SK-N-MC (cell line): ENCODE results near the gene DENND1B.

Source experiments
- DNase-seq: peaks from one replicate; pipeline ENCODE4 v3.0.0-alpha.2; 2011; ENCODE audit warnings: low read depth, low spot score
- H3K27ac ChIP-seq: fragments of 200-600 bp; sonication (generic); 2 replicates; pipeline ENCODE4 v1.5.1; 2016; ENCODE audit warnings: mixed run types
- H3K36me3 ChIP-seq: fragments of 200-600 bp; sonication (generic); 2 replicates; pipeline ENCODE4 v1.6.1; 2017; ENCODE audit warnings: antibody characterized with exemption, low read length, mixed read lengths; ENCODE audit not compliant: insufficient read depth
- H3K4me3 ChIP-seq: fragments of 200-600 bp; sonication (generic); 2 replicates; pipeline ENCODE4 v1.5.1; 2016
- H3K9ac ChIP-seq: fragments of 200-600 bp; sonication (generic); 2 replicates; pipeline ENCODE4 v1.8.0; 2017; ENCODE audit warnings: mixed run types, mixed read lengths; ENCODE audit not compliant: insufficient read length
- H3K9me3 ChIP-seq: fragments of 200-600 bp; sonication (generic); 2 replicates; pipeline ENCODE4 v1.6.1; 2017; ENCODE audit warnings: low read depth, mild to moderate bottlenecking, antibody characterized with exemption, low read length, moderate library complexity, mixed read lengths
- EZH2 ChIP-seq: fragments of 200-600 bp; sonication (generic); IDR thresholded peaks from one replicate; pipeline ENCODE4 v1.6.1; 2017; ENCODE audit warnings: antibody characterized with exemption
- FOXP2 ChIP-seq: optimal IDR thresholded peaks from 2 replicates; pipeline ENCODE3; 2011; ENCODE audit warnings: mild to moderate bottlenecking, moderate library complexity; ENCODE audit not compliant: insufficient read depth; ENCODE audit errors: extremely low read length, control extremely low read depth
- POLR2AphosphoS5 ChIP-seq: IDR thresholded peaks from 2 replicates; pipeline ENCODE4 v1.6.1; 2012; ENCODE audit warnings: mild to moderate bottlenecking, low read depth, low read length, borderline replicate concordance

DENND1B gene

GRCh38 chr1:197546989-197547388, 228.3 kb downstream of the DENND1B start:
- Histone ChIP-seq H3K36me3 (no peaks in the 10 kb centered on the region), H3K4me3 (no peak overlapping the region), H3K27ac (no peak overlapping the region), H3K9me3 (no peaks in the 10 kb centered on the region), H3K9ac (no peak overlapping the region)
- TF ChIP-seq FOXP2 = no peak
- no peak for TF ChIP-seq POLR2AphosphoS5
- no peak for TF ChIP-seq EZH2
- DNase-seq = no peak

- Histone ChIP-seq H3K9ac (no peak overlapping the region), H3K4me3 (no peak overlapping the region), H3K27ac (no peak overlapping the region), H3K36me3 (no peaks in the 10 kb centered on the region), H3K9me3 (no peaks in the 10 kb centered on the region)
- TF ChIP-seq FOXP2 (no peak), POLR2AphosphoS5 (no peak), EZH2 (no peak)
- DNase-seq = no peak
Observed at GRCh38 chr1:197544553-197544952, 230.7 kb downstream of the DENND1B start.

DNA sequence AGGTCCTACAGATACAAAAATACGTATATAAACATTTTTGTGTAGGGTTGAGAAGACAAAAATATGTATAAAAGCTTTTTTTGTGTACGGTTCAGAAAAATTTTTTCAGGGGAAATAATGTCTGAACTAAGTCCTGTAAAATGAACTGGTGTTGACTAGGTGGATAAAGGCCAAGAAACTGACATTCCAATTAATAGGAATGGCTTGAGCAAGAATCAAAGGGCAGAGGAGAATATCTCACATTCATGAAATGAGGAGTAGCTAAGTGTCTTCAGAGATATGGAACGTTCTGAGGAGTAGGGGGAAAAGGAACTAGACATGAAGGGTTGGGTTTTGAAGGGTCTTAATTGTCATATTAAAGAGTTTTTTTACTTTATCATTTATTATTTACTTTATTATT, 231.2 kb downstream of the DENND1B start:
- no peak overlapping the region for H3K4me3 ChIP-seq
- no peak overlapping the region for H3K9ac ChIP-seq
- TF ChIP-seq FOXP2 (no peak), POLR2AphosphoS5 (no peak), EZH2 (no peak)
- no peak overlapping the region for H3K27ac ChIP-seq
- H3K36me3 ChIP-seq = no peaks in the 10 kb centered on the region
- H3K9me3 ChIP-seq = no peaks in the 10 kb centered on the region
- DNase-seq = no peak

- no peak overlapping the region for H3K9ac ChIP-seq
- no peak overlapping the region for H3K4me3 ChIP-seq
- no peak for TF ChIP-seq EZH2
- no peak for TF ChIP-seq FOXP2
- TF ChIP-seq POLR2AphosphoS5 = no peak
Observed at GRCh38 chr1:197541411-197541810, 233.9 kb downstream of the DENND1B start.

GRCh38 chr1:197526736-197527371, 248.4 kb downstream of the DENND1B start:
- H3K9ac ChIP-seq = no peak overlapping the region
- peak overlapping the region; percentile 40; the same call in 1 of the 2 replicates for H3K27ac ChIP-seq
- DNase-seq = no peak
- no peaks in the 10 kb centered on the region for H3K9me3 ChIP-seq
- no peaks in the 10 kb centered on the region for H3K36me3 ChIP-seq
- H3K4me3 ChIP-seq = no peak overlapping the region
- TF ChIP-seq POLR2AphosphoS5 (no peak), FOXP2 (no peak), EZH2 (no peak)

More at GRCh38 chr1:197541411-197541810, 233.9 kb downstream of the DENND1B start:
- peaks cover 5% of the 10 kb centered on the region; the same call in 1 of the 2 replicates for H3K36me3 ChIP-seq
- no peaks in the 10 kb centered on the region for H3K9me3 ChIP-seq
- DNase-seq = no peak
- H3K27ac ChIP-seq = peak overlapping the region; percentile 72

DNA sequence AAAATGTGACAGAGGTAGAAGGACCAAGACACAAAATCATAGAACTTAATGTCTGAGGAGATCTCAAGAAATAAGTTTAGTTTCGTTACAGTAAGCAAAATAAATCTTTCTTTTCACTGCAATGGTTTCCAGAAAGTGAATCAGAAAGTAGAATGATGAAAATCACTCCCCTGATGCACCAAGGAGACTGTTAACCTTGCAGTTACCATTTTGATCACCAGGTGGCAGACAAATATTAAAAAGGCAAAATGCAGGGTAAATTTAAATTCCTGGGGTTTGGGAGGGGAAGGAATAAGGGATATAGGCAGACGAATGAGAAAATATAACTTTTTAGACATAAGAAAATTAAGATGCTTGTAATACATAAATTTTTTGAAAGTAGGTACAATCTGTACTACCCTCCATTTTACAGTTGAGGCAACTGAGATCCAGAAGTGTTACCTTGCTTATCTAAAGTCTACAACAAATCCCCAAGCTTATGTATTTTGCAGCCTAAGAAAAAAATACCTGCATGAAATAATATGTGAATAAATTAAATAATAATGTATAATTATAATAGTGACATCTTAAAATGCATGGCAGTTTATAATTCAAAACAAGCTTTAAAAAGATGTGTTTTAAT, 254.1 kb downstream of the DENND1B start:
- no peak overlapping the region for H3K27ac ChIP-seq
- peak overlapping the region; percentile 4 for H3K9ac ChIP-seq
- no peaks in the 10 kb centered on the region for H3K9me3 ChIP-seq
- H3K4me3 ChIP-seq = no peak overlapping the region
- no peak for DNase-seq
- no peak for TF ChIP-seq POLR2AphosphoS5
- TF ChIP-seq FOXP2 = no peak
- no peak for TF ChIP-seq EZH2
- H3K36me3 ChIP-seq = no peaks in the 10 kb centered on the region

DNA sequence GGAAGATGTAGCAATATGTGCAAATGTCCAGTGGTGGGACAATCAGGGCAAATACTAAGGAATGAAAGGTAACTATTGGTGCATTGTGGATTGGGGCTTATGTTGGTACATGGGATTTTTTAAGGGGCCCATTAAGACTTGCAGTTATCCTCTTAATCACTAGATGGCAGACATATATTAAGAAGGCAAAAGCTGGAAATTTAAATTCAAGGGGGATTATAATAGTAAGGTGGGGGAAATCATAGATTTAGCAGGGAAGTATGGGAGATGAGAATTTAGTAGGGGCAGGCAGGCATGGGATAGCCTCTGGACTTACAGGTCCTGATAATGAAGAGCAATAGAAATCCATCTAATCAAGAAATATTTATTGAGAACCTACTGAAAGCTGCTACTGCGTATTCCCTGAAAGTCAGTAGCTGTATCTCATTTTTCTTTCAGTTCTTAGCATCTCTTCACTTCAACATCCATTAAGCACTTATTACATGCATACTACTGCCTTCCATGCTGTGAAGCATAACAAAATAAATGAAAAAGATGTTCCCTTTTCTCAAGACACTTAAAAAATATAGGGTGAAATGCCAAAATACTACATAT, 255.4 kb downstream of the DENND1B start:
- no peak for DNase-seq
- no peak overlapping the region for H3K4me3 ChIP-seq
- no peak overlapping the region for H3K27ac ChIP-seq
- H3K9ac ChIP-seq = no peak overlapping the region
- H3K9me3 ChIP-seq = no peaks in the 10 kb centered on the region
- TF ChIP-seq EZH2 = no peak
- no peaks in the 10 kb centered on the region for H3K36me3 ChIP-seq

- Histone ChIP-seq H3K9ac (no peak overlapping the region), H3K36me3 (0 out of 2 replicates have a peak, but pooled peaks cover 1% of the 10 kb centered on the region), H3K27ac (no peak overlapping the region), H3K4me3 (no peak overlapping the region), H3K9me3 (no peaks in the 10 kb centered on the region)
- DNase-seq = no peak
- TF ChIP-seq EZH2 (no peak), FOXP2 (no peak), POLR2AphosphoS5 (no peak)
Observed at GRCh38 chr1:197515421-197515820, 259.9 kb downstream of the DENND1B start.
